ENCODE results near the gene ABHD17A. TPM values are rescaled to one million over a fixed set of nuclear protein-coding genes. Genes with fewer than 3 reads are reported as not detected.

Gene ABHD17A
- total RNA-seq, 1 experiment from 2014 or later: 47.5 TPM

- Histone ChIP-seq H3K4me1 (ENCODE audit: insufficient read depth, low read length) (peaks cover 5% of the 10 kb centered on the region; the same call in 1 of the 2 replicates), H3K27me3 (ENCODE audit: insufficient read depth, low read length) (no peaks in the 10 kb centered on the region), H3K23me2 (ENCODE audit: insufficient read length, low read depth, low read length, poor library complexity, severe bottlenecking) (peaks cover 8% of the 10 kb centered on the region), H2BK20ac (ENCODE audit: low read depth, low read length, poor library complexity, severe bottlenecking) (no peak overlapping the region), H3K56ac (ENCODE audit: insufficient read length, low read depth, low read length) (no peak overlapping the region), H4K8ac (replicated peaks; ENCODE audit: insufficient read length, low read depth, low read length) (no peak overlapping the region), H3K14ac (ENCODE audit: insufficient read depth, low read length) (no peak overlapping the region), H2BK120ac (ENCODE audit: low read depth, low read length, poor library complexity, severe bottlenecking) (no peak overlapping the region), H3K27ac (ENCODE audit: insufficient read length, low read depth, low read length) (no peak overlapping the region), H3K79me2 (ENCODE audit: insufficient read depth, low read length) (peaks cover 3% of the 10 kb centered on the region; the same call in 1 of the 2 replicates), H3K4ac (ENCODE audit: low read depth, low read length) (no peak overlapping the region), H3K79me1 (ENCODE audit: insufficient read depth, low read depth, low read length, poor library complexity, severe bottlenecking) (peaks cover 8% of the 10 kb centered on the region), H3T11ph (ENCODE audit: low read length) (no peak overlapping the region), H2AFZ (ENCODE audit: low read length) (no peak overlapping the region), H2AK5ac (ENCODE audit: insufficient read length, low read length) (no peak overlapping the region), H3K9ac (ENCODE audit: extremely low read depth, insufficient read length, low read length) (no peak overlapping the region), H3K18ac (ENCODE audit: insufficient read length, low read depth, low read length) (no peak overlapping the region), H2BK5ac (ENCODE audit: insufficient read length, low read length) (no peak overlapping the region), H2BK12ac (ENCODE audit: insufficient read length, low read depth, low read length) (no peak overlapping the region), H4K5ac (ENCODE audit: insufficient read length, low read depth, low read length) (no peak overlapping the region), H4K91ac (ENCODE audit: insufficient read length, low read depth, low read length) (no peak overlapping the region), H3K4me2 (ENCODE audit: insufficient read depth, insufficient read length, low read length) (no peak overlapping the region), H3K9me3 (ENCODE audit: control insufficient read depth, low read depth, low read length) (no peaks in the 10 kb centered on the region), H2BK15ac (ENCODE audit: low read depth, low read length) (no peak overlapping the region), H4K20me1 (ENCODE audit: control insufficient read depth, insufficient read depth, insufficient read length) (peaks cover 1% of the 10 kb centered on the region), H3K23ac (ENCODE audit: insufficient read length, low read depth, low read length) (no peak overlapping the region)
- no peaks in the 10 kb centered on the region for H3K9me3 Mint-ChIP-seq
- DNase-seq: no peak
- no peaks in the 10 kb centered on the region for H3K27me3 Mint-ChIP-seq (ENCODE audit: low read depth)
- H3K4me1 Mint-ChIP-seq: peaks cover 15 to 41% of the 10 kb centered on the region in 2 experiments
- no peak overlapping the region for H3K4me3 Mint-ChIP-seq
- TF ChIP-seq, protein P1, sequence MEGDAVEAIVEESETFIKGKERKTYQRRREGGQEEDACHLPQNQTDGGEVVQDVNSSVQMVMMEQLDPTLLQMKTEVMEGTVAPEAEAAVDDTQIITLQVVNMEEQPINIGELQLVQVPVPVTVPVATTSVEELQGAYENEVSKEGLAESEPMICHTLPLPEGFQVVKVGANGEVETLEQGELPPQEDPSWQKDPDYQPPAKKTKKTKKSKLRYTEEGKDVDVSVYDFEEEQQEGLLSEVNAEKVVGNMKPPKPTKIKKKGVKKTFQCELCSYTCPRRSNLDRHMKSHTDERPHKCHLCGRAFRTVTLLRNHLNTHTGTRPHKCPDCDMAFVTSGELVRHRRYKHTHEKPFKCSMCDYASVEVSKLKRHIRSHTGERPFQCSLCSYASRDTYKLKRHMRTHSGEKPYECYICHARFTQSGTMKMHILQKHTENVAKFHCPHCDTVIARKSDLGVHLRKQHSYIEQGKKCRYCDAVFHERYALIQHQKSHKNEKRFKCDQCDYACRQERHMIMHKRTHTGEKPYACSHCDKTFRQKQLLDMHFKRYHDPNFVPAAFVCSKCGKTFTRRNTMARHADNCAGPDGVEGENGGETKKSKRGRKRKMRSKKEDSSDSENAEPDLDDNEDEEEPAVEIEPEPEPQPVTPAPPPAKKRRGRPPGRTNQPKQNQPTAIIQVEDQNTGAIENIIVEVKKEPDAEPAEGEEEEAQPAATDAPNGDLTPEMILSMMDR (conservative IDR thresholded peaks at IDR 0.05): no peak
- no CpG with 5 or more reads among the region's 9 CpGs for WGBS (ENCODE audit: extremely low coverage, insufficient read length, low lambda C conversion rate)
- peaks cover 0 to 10% (median 0%) of the 10 kb centered on the region in 3 experiments; a peak in 2 of 7 replicates for H3K36me3 Mint-ChIP-seq (ENCODE audit: insufficient read depth in 1 of 3, low read depth in 3 of 3)
- H3K27ac Mint-ChIP-seq: no peak overlapping the region
Observed at GRCh38 chr19:1852581-1853128, 32.6 kb downstream of the ABHD17A start.
